NCI-H69 (cell line): Measurements from ENCODE around the gene MORC4.
A peak's percentile ranks its signal among the peaks of the same experiment; 100 is the strongest.

Source experiments
- DNase-seq: peaks from one replicate; lab custom pipeline; 2025; lab: John Stamatoyannopoulos, UW

Gene MORC4

GRCh38 chrX:106952988-106953387 lies 47.0 kb downstream of the MORC4 start:
- no peak for DNase-seq

- DNase-seq = no peak
Observed at GRCh38 chrX:106952538-106952937, 47.5 kb downstream of the MORC4 start.

GRCh38 chrX:106952089-106952488 lies 47.9 kb downstream of the MORC4 start:
- DNase-seq = no peak

- DNase-seq = no peak
Observed at GRCh38 chrX:106951230-106951629, 48.8 kb downstream of the MORC4 start.

- no peak for DNase-seq
Observed at GRCh38 chrX:106950381-106950780, 49.6 kb downstream of the MORC4 start.

GRCh38 chrX:106949366-106949765 lies 50.6 kb downstream of the MORC4 start:
- no peak for DNase-seq

GRCh38 chrX:106948641-106949040 lies 51.4 kb downstream of the MORC4 start:
- no peak for DNase-seq

- DNase-seq = no peak
Observed at GRCh38 chrX:106946464-106946863, 53.5 kb downstream of the MORC4 start.

- no peak for DNase-seq
Observed at GRCh38 chrX:106940068-106940467, 59.9 kb downstream of the MORC4 start.

- DNase-seq = no peak
Observed at GRCh38 chrX:106939566-106939965, 60.4 kb downstream of the MORC4 start.

- no peak for DNase-seq
Observed at GRCh38 chrX:106936246-106936645, 63.8 kb downstream of the MORC4 start.

GRCh38 chrX:106935175-106935574 lies 64.8 kb downstream of the MORC4 start:
- DNase-seq = no peak

GRCh38 chrX:106933538-106933961 lies 66.5 kb downstream of the MORC4 start:
- no peak for DNase-seq

GRCh38 chrX:106932960-106933537 lies 67.0 kb downstream of the MORC4 start:
- DNase-seq = no peak

- no peak for DNase-seq
Observed at GRCh38 chrX:106932492-106932923, 67.5 kb downstream of the MORC4 start.

- no peak for DNase-seq
Observed at GRCh38 chrX:106931831-106932491, 68.1 kb downstream of the MORC4 start.

- DNase-seq = no peak
Observed at GRCh38 chrX:106928227-106928626, 71.8 kb downstream of the MORC4 start.

- DNase-seq = no peak
Observed at GRCh38 chrX:106927700-106928099, 72.3 kb downstream of the MORC4 start.

GRCh38 chrX:106927023-106927422 lies 73.0 kb downstream of the MORC4 start:
- no peak for DNase-seq

GRCh38 chrX:106921637-106922036 lies 78.4 kb downstream of the MORC4 start:
- no peak for DNase-seq

GRCh38 chrX:106919932-106920452 lies 80.0 kb downstream of the MORC4 start, which contains the start of gene CLDN2:
CLDN2 (plus strand) TSS chrX:106920402; CDS start chrX:106928229, 7,827 bp downstream.
- DNase-seq = no peak

GRCh38 chrX:106917830-106918500 lies 82.0 kb downstream of the MORC4 start:
- DNase-seq = peak; percentile 29

- no peak for DNase-seq
Observed at GRCh38 chrX:106912864-106913263, 87.1 kb downstream of the MORC4 start.
